ENCODE measurements around the gene TSPAN18. TPM values are rescaled to one million over a fixed set of nuclear protein-coding genes. Genes with fewer than 3 reads are reported as not detected.

TSPAN18 gene
- total RNA-seq, 1 experiment from 2014 or later, result 2.8 TPM

- ChIA-PET POLR2A (ENCODE audit: low non-redundant PET) (interaction anchor here (0.6 kb wide), 1 partner anchor 376 kb away, joined by 3 read pairs; no protein-coding TSS in a partner anchor), CTCF (interaction anchor here (0.5 to 6.3 kb wide), 23 partner anchors 9 to 1638 kb away, joined by 3 to 299 read pairs (median 6); no protein-coding TSS in a partner anchor)
- BruUV-seq (replicated peaks), result no TSS peak
- peaks cover 5% of the 10 kb centered on the region for H3K4me1 ChIP-seq (ENCODE audit: insufficient read depth, low read length, poor library complexity, severe bottlenecking)
- no peak overlapping the region for H3K4me3 ChIP-seq (ENCODE audit: low read depth, low read length, poor library complexity, severe bottlenecking)
- intact Hi-C loops (cut with micrococcal nuclease; ENCODE audit: unreplicated experiment), result loop anchor here (1.0 kb wide), 1 partner anchor 168 kb away; no protein-coding TSS in a partner anchor
- DNase-seq (ENCODE audit: low spot score), result no peak
- no peaks in the 10 kb centered on the region for H3K27me3 ChIP-seq (replicated peaks; ENCODE audit: insufficient read depth, low read depth, low read length, poor library complexity)
- no peaks in the 10 kb centered on the region for H3K36me3 ChIP-seq (ENCODE audit: insufficient read depth, low read length, poor library complexity, severe bottlenecking)
- no peaks in the 10 kb centered on the region for H3K9me3 ChIP-seq (ENCODE audit: low read depth, low read length, poor library complexity, severe bottlenecking)
- TF ChIP-seq EZH2 (IDR thresholded peaks at IDR 0.05; ENCODE audit: borderline replicate concordance, low read depth, low read length, poor library complexity, severe bottlenecking), result no peak
- TF ChIP-seq, protein P1, sequence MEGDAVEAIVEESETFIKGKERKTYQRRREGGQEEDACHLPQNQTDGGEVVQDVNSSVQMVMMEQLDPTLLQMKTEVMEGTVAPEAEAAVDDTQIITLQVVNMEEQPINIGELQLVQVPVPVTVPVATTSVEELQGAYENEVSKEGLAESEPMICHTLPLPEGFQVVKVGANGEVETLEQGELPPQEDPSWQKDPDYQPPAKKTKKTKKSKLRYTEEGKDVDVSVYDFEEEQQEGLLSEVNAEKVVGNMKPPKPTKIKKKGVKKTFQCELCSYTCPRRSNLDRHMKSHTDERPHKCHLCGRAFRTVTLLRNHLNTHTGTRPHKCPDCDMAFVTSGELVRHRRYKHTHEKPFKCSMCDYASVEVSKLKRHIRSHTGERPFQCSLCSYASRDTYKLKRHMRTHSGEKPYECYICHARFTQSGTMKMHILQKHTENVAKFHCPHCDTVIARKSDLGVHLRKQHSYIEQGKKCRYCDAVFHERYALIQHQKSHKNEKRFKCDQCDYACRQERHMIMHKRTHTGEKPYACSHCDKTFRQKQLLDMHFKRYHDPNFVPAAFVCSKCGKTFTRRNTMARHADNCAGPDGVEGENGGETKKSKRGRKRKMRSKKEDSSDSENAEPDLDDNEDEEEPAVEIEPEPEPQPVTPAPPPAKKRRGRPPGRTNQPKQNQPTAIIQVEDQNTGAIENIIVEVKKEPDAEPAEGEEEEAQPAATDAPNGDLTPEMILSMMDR (conservative IDR thresholded peaks at IDR 0.05; ENCODE audit: low read depth, low read length), result no peak
- H3K27ac ChIP-seq (ENCODE audit: low read depth, low read length, poor library complexity, severe bottlenecking), result no peak overlapping the region
Measured at GRCh38 chr11:44936951-44937543, 210.3 kb downstream of the TSPAN18 start.

GRCh38 chr11:44938066-44938691 is 211.4 kb downstream of the TSPAN18 start:
- ChIA-PET CTCF (interaction anchor here (1.5 to 6.3 kb wide), 3 partner anchors 166 to 354 kb away, joined by 3 to 299 read pairs (median 5); no protein-coding TSS in a partner anchor), POLR2A (ENCODE audit: low non-redundant PET) (interaction anchor here (0.6 kb wide), 1 partner anchor 172 kb away, joined by 3 read pairs; no protein-coding TSS in a partner anchor)
- DNase-seq (ENCODE audit: low spot score), result no peak
- H3K27ac ChIP-seq (ENCODE audit: low read depth, low read length, poor library complexity, severe bottlenecking), result no peak overlapping the region
- intact Hi-C loops (cut with micrococcal nuclease; ENCODE audit: unreplicated experiment), result no loop called here
- TF ChIP-seq EZH2 (IDR thresholded peaks at IDR 0.05; ENCODE audit: borderline replicate concordance, low read depth, low read length, poor library complexity, severe bottlenecking), result no peak
- TF ChIP-seq, protein P1 (conservative IDR thresholded peaks at IDR 0.05; ENCODE audit: low read depth, low read length), result no peak
- no peaks in the 10 kb centered on the region for H3K27me3 ChIP-seq (replicated peaks; ENCODE audit: insufficient read depth, low read depth, low read length, poor library complexity)
- H3K9me3 ChIP-seq (ENCODE audit: low read depth, low read length, poor library complexity, severe bottlenecking), result no peaks in the 10 kb centered on the region
- H3K4me3 ChIP-seq (ENCODE audit: low read depth, low read length, poor library complexity, severe bottlenecking), result no peak overlapping the region
- H3K36me3 ChIP-seq (ENCODE audit: insufficient read depth, low read length, poor library complexity, severe bottlenecking), result no peaks in the 10 kb centered on the region
- peaks cover 5% of the 10 kb centered on the region for H3K4me1 ChIP-seq (ENCODE audit: insufficient read depth, low read length, poor library complexity, severe bottlenecking)
- no TSS peak for BruUV-seq (replicated peaks)

DNA sequence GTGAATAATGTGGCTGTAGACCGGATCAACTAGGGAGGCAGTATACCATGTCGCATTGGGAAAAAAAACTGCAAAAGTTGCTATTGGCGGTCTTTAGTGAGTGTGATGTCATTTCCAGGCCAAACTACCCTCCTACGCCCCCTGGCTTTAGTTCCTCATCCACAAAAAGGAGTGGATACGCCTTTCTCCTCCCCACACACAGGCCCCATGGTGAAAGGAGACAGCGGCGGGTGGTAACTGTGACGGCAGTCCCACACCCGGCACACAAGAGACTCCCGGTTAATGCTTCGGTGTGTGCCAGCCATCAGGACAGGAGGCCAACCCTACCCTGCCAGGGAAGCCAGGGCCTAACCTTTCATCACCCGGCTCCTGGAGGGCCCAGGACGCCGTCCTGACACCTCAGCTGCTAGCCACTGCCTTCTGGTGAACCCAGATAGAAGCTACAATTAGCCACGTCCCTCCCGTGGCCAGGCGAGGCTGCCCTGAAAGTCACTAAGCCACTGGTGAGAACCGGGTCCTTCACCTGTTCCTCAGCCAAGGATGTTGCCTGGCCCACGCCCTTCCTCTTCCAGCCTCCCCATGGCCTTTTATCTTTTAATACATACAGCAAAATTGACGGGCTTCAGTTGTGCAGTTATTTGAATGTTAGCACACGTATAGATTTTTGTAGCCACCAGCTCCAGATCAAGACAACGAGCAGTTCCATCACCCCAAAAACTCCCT is 213.1 kb downstream of the TSPAN18 start:
- peaks cover 5% of the 10 kb centered on the region for H3K4me1 ChIP-seq (ENCODE audit: insufficient read depth, low read length, poor library complexity, severe bottlenecking)
- POLR2A ChIA-PET (ENCODE audit: low non-redundant PET), result no interaction called here
- H3K9me3 ChIP-seq (ENCODE audit: low read depth, low read length, poor library complexity, severe bottlenecking), result no peaks in the 10 kb centered on the region
- BruUV-seq (replicated peaks), result no TSS peak
- no peaks in the 10 kb centered on the region for H3K36me3 ChIP-seq (ENCODE audit: insufficient read depth, low read length, poor library complexity, severe bottlenecking)
- H3K27ac ChIP-seq (ENCODE audit: low read depth, low read length, poor library complexity, severe bottlenecking), result no peak overlapping the region
- TF ChIP-seq, protein P1 (conservative IDR thresholded peaks at IDR 0.05; ENCODE audit: low read depth, low read length), result peak; percentile 61
- no peak for TF ChIP-seq EZH2 (IDR thresholded peaks at IDR 0.05; ENCODE audit: borderline replicate concordance, low read depth, low read length, poor library complexity, severe bottlenecking)
- intact Hi-C loops (cut with micrococcal nuclease; ENCODE audit: unreplicated experiment), result no loop called here
- CTCF ChIA-PET, result interaction anchor here (1.5 to 6.3 kb wide), 3 partner anchors 13 to 171 kb away, joined by 5 to 299 read pairs (median 7); no protein-coding TSS in a partner anchor
- no peak overlapping the region for H3K4me3 ChIP-seq (ENCODE audit: low read depth, low read length, poor library complexity, severe bottlenecking)
- H3K27me3 ChIP-seq (replicated peaks; ENCODE audit: insufficient read depth, low read depth, low read length, poor library complexity), result no peaks in the 10 kb centered on the region
- peak; percentile 72 for DNase-seq (ENCODE audit: low spot score)

All from A673 (cell line).